Measurements from ENCODE around the gene SLC25A47. TPM values are rescaled to one million over a fixed set of nuclear protein-coding genes. Genes with fewer than 3 reads are reported as not detected.

The SLC25A47 gene
- total and polyA plus RNA-seq, 2 of the 4 experiments (the other 2 are of a cell fraction), result not detected

- POLR2A ChIA-PET (ENCODE audit: unreplicated experiment), result no interaction called here
- intact Hi-C loops (cut with micrococcal nuclease), result no loop called here
Observed at GRCh38 chr14:100334904-100335303, 11.8 kb downstream of the SLC25A47 start.

More at GRCh38 chr14:100334904-100335303, 11.8 kb downstream of the SLC25A47 start:
- Histone ChIP-seq H2AK5ac (ENCODE audit: low read depth, low read length) (no peak overlapping the region), H2AK9ac (replicated peaks; ENCODE audit: low read depth, low read length, poor library complexity) (peak overlapping the region; percentile 19), H4K8ac (ENCODE audit: low read depth in 2 of 2, low read length in 2 of 2) (no peak overlapping the region), H3K4me1 (ENCODE audit: control insufficient read depth, insufficient read depth, low read length) (no peaks in the 10 kb centered on the region), H2BK5ac (ENCODE audit: low read depth, low read length, poor library complexity, severe bottlenecking) (no peak overlapping the region), H3K4me3 (ENCODE audit: insufficient read depth, low read depth, low read length) (no peak overlapping the region), H3K4ac (ENCODE audit: low read depth, low read length) (no peak overlapping the region), H3K4me2 (ENCODE audit: low read depth, low read length) (no peak overlapping the region), H3K27ac (ENCODE audit: insufficient read depth, low read length) (no peak overlapping the region), H3K9ac (ENCODE audit: low read depth, low read length) (no peak overlapping the region), H3K9me3 (ENCODE audit: control insufficient read depth, insufficient read depth, low read length) (no peaks in the 10 kb centered on the region), H2BK20ac (ENCODE audit: low read depth, low read length) (no peak overlapping the region), H3K9me1 (ENCODE audit: insufficient read depth, low read length) (peaks cover 15% of the 10 kb centered on the region), H3K18ac (ENCODE audit: low read depth, low read length) (no peak overlapping the region), H2BK120ac (ENCODE audit: low read depth, low read length) (no peak overlapping the region), H2BK15ac (ENCODE audit: low read depth, low read length) (no peak overlapping the region), H3K79me1 (ENCODE audit: low read depth in 1 of 2, low read length in 2 of 2) (peaks cover 0 to 8% of the 10 kb centered on the region in 2 experiments; a peak in 1 of 4 replicates), H4K20me1 (ENCODE audit: insufficient read depth, low read length) (no peaks in the 10 kb centered on the region; the same call in 1 of the 2 replicates), H3K27me3 (ENCODE audit: control insufficient read depth, insufficient read depth, low read length) (no peaks in the 10 kb centered on the region), H3K23ac (ENCODE audit: low read depth, low read length) (no peak overlapping the region), H4K5ac (ENCODE audit: low read depth, low read length) (no peak overlapping the region), H3K36me3 (ENCODE audit: control insufficient read depth, insufficient read depth, low read length) (peaks cover 52% of the 10 kb centered on the region), H2AFZ (replicated peaks; ENCODE audit: low read length, poor library complexity) (no peak overlapping the region), H3K14ac (replicated peaks; ENCODE audit: low read depth, low read length) (no peak overlapping the region), H4K91ac (ENCODE audit: insufficient read depth, low read depth, low read length) (no peak overlapping the region), H3K56ac (ENCODE audit: extremely low read depth, insufficient read depth, low read length) (no peak overlapping the region)
- dilution Hi-C loops (cut with HindIII; ENCODE audit: low sequenced_read_pairs, unreplicated experiment) (no loop called here), in situ Hi-C loops (cut with MboI; ENCODE audit: low sequenced_read_pairs) (no loop called here)
- WGBS, 2 experiments (ENCODE audit: extremely low coverage in 2 of 2, insufficient read length in 1 of 2), result 94% methylated on average over 7 of the region's 12 CpGs; no CpG with 5 or more reads in 1 of the 2 experiments
- ATAC-seq (ENCODE audit: low read depth) (no peak), DNase-seq (no peak)
- TF ChIP-seq MAFK (IDR thresholded peaks at IDR 0.05; ENCODE audit: low read depth, low read length), result no peak
- no peak for TF ChIP-seq RAD21 (IDR thresholded peaks at IDR 0.05; ENCODE audit: low read length)
- TF ChIP-seq BHLHE40 (IDR thresholded peaks at IDR 0.05; ENCODE audit: low read depth, low read length), result no peak
- TF ChIP-seq CHD1 (IDR thresholded peaks at IDR 0.05; ENCODE audit: low read depth, low read length), result no peak
- TF ChIP-seq RFX5 (IDR thresholded peaks at IDR 0.05; ENCODE audit: low read depth, low read length), result no peak
- no peak for TF ChIP-seq USF2 (IDR thresholded peaks at IDR 0.05; ENCODE audit: low read depth, low read length)
- no peak for TF ChIP-seq CEBPB (IDR thresholded peaks at IDR 0.05; ENCODE audit: low read depth, low read length)
- no peak for TF ChIP-seq MXI1 (IDR thresholded peaks at IDR 0.05; ENCODE audit: borderline replicate concordance, low read depth, low read length)
- no peak for TF ChIP-seq NFE2L2 (IDR thresholded peaks at IDR 0.05; ENCODE audit: low read depth, low read length)
- no TSS peak for BruUV-seq (replicated peaks)
- CTCF ChIA-PET, result no interaction called here
